MM.1S (cell line): ENCODE data around the gene HOXB5.

ENCODE experiments used
- DNase-seq: peaks from one replicate; pipeline ENCODE4 v3.0.0-alpha.2; 2015
- H2AFZ ChIP-seq: fragments of 300-600 bp; sonication (generic); 2 replicates; pipeline ENCODE4 v1.6.0; 2016; ENCODE audit warnings: antibody characterized with exemption, low read length
- H3F3A ChIP-seq: fragments of 300-600 bp; sonication (generic); 2 replicates; pipeline ENCODE4 v1.6.1; 2016; ENCODE audit warnings: mild to moderate bottlenecking, antibody characterized with exemption, low read length, moderate library complexity, mixed read lengths; ENCODE audit not compliant: insufficient read depth
- H3K27ac ChIP-seq: fragments of 300-600 bp; sonication (generic); 2 replicates; pipeline ENCODE4 v1.5.1; 2016; ENCODE audit warnings: mild to moderate bottlenecking, low read length
- H3K27me3 ChIP-seq: fragments of 300-600 bp; sonication (generic); replicated peaks from 2 replicates; pipeline ENCODE4 v1.6.0; 2016; ENCODE audit warnings: low read length; ENCODE audit not compliant: insufficient read depth
- H3K36me3 ChIP-seq: fragments of 300-600 bp; sonication (generic); replicated peaks from 2 replicates; pipeline ENCODE4 v1.6.1; 2016; ENCODE audit warnings: mild to moderate bottlenecking, low read length, mixed read lengths; ENCODE audit not compliant: insufficient read depth
- H3K4me1 ChIP-seq: fragments of 300-600 bp; sonication (generic); 2 replicates; pipeline ENCODE4 v1.6.1; 2016; ENCODE audit warnings: low read length, mixed read lengths
- H3K4me2 ChIP-seq: fragments of 300-600 bp; sonication (generic); 2 replicates; pipeline ENCODE4 v1.6.0; 2016; ENCODE audit warnings: low read depth, low read length
- H3K4me3 ChIP-seq: fragments of 300-600 bp; sonication (generic); 2 replicates; pipeline ENCODE4 v1.5.1; 2016; ENCODE audit warnings: low read length, mixed read lengths
- H3K79me2 ChIP-seq: fragments of 300-600 bp; sonication (generic); 2 replicates; pipeline ENCODE4 v1.6.1; 2016; ENCODE audit warnings: mixed run types, low read length, mixed read lengths
- H3K9ac ChIP-seq: fragments of 300-600 bp; sonication (generic); 2 replicates; pipeline ENCODE4 v1.6.1; 2016; ENCODE audit warnings: low read length, mixed read lengths
- H3K9me2 ChIP-seq: fragments of 300-600 bp; sonication (generic); replicated peaks from 2 replicates; pipeline ENCODE4 v1.6.1; 2016; ENCODE audit warnings: mild to moderate bottlenecking, low read length, mixed read lengths; ENCODE audit not compliant: insufficient read depth
- H3K9me3 ChIP-seq: fragments of 300-600 bp; sonication (generic); replicated peaks from 2 replicates; pipeline ENCODE4 v1.6.1; 2016; ENCODE audit warnings: mild to moderate bottlenecking, low read length, mixed read lengths; ENCODE audit not compliant: insufficient read depth
- H4K20me1 ChIP-seq: fragments of 300-600 bp; sonication (generic); 2 replicates; pipeline ENCODE4 v1.6.1; 2016; ENCODE audit warnings: mild to moderate bottlenecking, low read length, moderate library complexity, mixed read lengths; ENCODE audit not compliant: insufficient read depth
- EZH2 ChIP-seq: fragments of 300-600 bp; sonication (generic); optimal IDR thresholded peaks from 2 replicates; pipeline ENCODE3; 2017; ENCODE audit warnings: low read depth, mild to moderate bottlenecking, antibody characterized with exemption, low read length, mixed read lengths
- EZH2phosphoT487 ChIP-seq: fragments of 300-600 bp; sonication (generic); IDR thresholded peaks from 2 replicates; pipeline ENCODE4 v1.6.1; 2018; ENCODE audit warnings: antibody characterized with exemption, low read length
- TF ChIP-seq, protein P1 (sequence below): fragments of 300-600 bp; sonication (generic); IDR thresholded peaks from 2 replicates; pipeline ENCODE4 v1.5.1; 2016; ENCODE audit warnings: antibody characterized with exemption, low read length, mixed read lengths

The HOXB5 gene

GRCh38 chr17:48569240-48569582 lies 24.4 kb downstream of the HOXB5 start:
- Histone ChIP-seq H3K79me2 (0 out of 2 replicates have a peak, but pooled peaks cover 3% of the 10 kb centered on the region), H3K27me3 (no peaks in the 10 kb centered on the region), H3K27ac (no peak overlapping the region), H3K9ac (no peak overlapping the region), H3K4me3 (no peak overlapping the region), H3K9me2 (no peaks in the 10 kb centered on the region), H3K9me3 (no peaks in the 10 kb centered on the region), H3K4me1 (no peaks in the 10 kb centered on the region), H3K4me2 (no peak overlapping the region), H2AFZ (no peak overlapping the region), H3K36me3 (no peaks in the 10 kb centered on the region), H3F3A (no peaks in the 10 kb centered on the region), H4K20me1 (no peaks in the 10 kb centered on the region)
- DNase-seq: no peak
- TF ChIP-seq EZH2 (no peak), EZH2phosphoT487 (no peak)
- TF ChIP-seq, protein P1, sequence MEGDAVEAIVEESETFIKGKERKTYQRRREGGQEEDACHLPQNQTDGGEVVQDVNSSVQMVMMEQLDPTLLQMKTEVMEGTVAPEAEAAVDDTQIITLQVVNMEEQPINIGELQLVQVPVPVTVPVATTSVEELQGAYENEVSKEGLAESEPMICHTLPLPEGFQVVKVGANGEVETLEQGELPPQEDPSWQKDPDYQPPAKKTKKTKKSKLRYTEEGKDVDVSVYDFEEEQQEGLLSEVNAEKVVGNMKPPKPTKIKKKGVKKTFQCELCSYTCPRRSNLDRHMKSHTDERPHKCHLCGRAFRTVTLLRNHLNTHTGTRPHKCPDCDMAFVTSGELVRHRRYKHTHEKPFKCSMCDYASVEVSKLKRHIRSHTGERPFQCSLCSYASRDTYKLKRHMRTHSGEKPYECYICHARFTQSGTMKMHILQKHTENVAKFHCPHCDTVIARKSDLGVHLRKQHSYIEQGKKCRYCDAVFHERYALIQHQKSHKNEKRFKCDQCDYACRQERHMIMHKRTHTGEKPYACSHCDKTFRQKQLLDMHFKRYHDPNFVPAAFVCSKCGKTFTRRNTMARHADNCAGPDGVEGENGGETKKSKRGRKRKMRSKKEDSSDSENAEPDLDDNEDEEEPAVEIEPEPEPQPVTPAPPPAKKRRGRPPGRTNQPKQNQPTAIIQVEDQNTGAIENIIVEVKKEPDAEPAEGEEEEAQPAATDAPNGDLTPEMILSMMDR: no peak

DNA sequence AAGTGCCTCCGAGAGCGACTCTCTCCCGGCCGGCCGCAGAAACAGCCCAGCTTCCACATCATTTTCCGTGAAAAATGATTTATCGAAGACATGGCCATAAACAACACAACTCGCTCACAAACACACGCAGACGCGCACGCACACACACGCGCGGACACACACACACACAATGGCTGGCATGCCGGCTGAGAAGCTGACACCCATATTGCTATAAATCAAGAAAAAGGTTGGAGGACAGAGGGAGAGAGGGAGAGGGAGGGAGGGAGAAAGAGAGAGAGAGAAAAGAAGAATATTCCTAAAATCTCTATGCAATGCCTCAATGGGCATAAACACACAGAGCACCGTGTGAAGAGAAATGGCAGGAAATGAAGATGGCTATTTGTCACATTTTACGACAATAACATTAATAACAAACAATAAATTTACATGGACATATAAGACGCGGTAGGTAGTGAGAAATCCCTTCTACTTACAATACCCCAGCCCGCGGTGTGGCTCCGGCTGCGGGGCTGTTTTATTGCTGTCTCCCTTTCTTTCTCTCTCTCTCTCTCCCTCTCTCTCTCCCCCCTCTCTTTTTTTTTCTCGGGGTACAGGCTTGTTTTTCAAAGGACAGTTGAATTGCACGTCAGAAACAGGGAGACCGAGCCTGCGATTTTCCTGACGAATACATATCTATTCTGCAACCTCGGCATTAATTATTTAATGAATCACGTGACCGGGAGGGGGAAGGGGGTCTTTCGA lies 24.9 kb downstream of the HOXB5 start:
- H3K9me2 ChIP-seq: no peaks in the 10 kb centered on the region
- no peak overlapping the region for H3K4me3 ChIP-seq
- no peak for DNase-seq
- H3K9me3 ChIP-seq: no peaks in the 10 kb centered on the region
- no peaks in the 10 kb centered on the region for H3F3A ChIP-seq
- TF ChIP-seq EZH2 (no peak), EZH2phosphoT487 (no peak)
- TF ChIP-seq, protein P1: no peak
- H3K27ac ChIP-seq: no peak overlapping the region
- H3K36me3 ChIP-seq: no peaks in the 10 kb centered on the region
- no peaks in the 10 kb centered on the region for H4K20me1 ChIP-seq
- no peak overlapping the region for H3K4me2 ChIP-seq
- H3K9ac ChIP-seq: no peak overlapping the region
- no peaks in the 10 kb centered on the region for H3K4me1 ChIP-seq
- 0 out of 2 replicates have a peak, but pooled peaks cover 3% of the 10 kb centered on the region for H3K79me2 ChIP-seq
- H2AFZ ChIP-seq: no peak overlapping the region
- H3K27me3 ChIP-seq: no peaks in the 10 kb centered on the region

DNA sequence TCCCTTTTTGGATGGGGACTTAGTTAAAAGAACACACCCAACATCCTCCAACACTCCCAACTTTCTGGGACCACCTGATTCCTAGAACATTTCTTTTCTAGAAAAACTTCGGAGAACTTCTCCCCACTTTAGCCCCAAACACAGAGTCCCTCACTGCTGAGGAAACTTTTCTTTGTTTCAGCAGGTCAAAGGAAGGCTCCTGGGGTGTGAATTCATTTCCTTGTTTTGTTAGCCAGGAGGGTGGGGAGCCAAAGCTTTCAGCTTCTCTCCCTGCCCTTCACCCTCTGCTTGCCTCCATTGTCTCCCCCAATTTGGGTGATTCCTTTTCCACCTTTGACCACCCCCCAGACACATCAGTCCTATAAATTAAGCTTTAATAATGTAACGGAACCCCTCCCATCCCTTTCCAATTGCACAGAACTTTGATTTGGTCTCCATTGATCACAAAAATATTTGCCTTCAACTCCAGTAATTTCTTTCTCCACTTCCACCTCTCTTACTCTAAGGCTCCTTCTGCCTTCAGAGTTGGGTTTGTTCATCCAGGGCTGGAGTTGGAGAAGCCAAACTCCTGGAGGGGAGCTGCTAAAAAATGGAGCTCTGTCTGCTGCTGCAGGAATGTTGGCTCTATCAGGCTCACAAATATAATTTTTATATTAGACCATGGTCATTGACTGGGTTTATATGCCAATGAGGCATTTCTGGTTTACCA lies 25.8 kb downstream of the HOXB5 start:
- H3K36me3 ChIP-seq: no peaks in the 10 kb centered on the region
- no peaks in the 10 kb centered on the region for H3K9me3 ChIP-seq
- no peaks in the 10 kb centered on the region for H3F3A ChIP-seq
- no peaks in the 10 kb centered on the region for H3K27me3 ChIP-seq
- H3K79me2 ChIP-seq: 0 out of 2 replicates have a peak, but pooled peaks cover 3% of the 10 kb centered on the region
- no peak overlapping the region for H3K27ac ChIP-seq
- H3K9me2 ChIP-seq: no peaks in the 10 kb centered on the region
- no peak overlapping the region for H2AFZ ChIP-seq
- H3K9ac ChIP-seq: no peak overlapping the region
- no peaks in the 10 kb centered on the region for H3K4me1 ChIP-seq
- no peak overlapping the region for H3K4me2 ChIP-seq
- H4K20me1 ChIP-seq: no peaks in the 10 kb centered on the region
- TF ChIP-seq EZH2 (no peak), EZH2phosphoT487 (no peak)
- TF ChIP-seq, protein P1: no peak
- H3K4me3 ChIP-seq: no peak overlapping the region
- no peak for DNase-seq
